Measurements from ENCODE around the gene SCN5A. TPM values are rescaled to one million over a fixed set of nuclear protein-coding genes. Genes with fewer than 3 reads are reported as not detected.

The SCN5A gene
- total RNA-seq, 1 experiment from 2014 or later: 13.6 TPM

GRCh38 chr3:38650248-38650951 is 913 bp upstream of the SCN5A start:
- no peak overlapping the region for H3K4me3 Mint-ChIP-seq
- peaks cover 4% of the 10 kb centered on the region; the same call in 1 of the 2 replicates for H3K9me3 Mint-ChIP-seq
- H3K4me1 Mint-ChIP-seq: peaks cover 4% of the 10 kb centered on the region
- DNase-seq (ENCODE audit: low spot score) (no peak), ATAC-seq (no peak)
- ChIA-PET POLR2A (no interaction called here), CTCF (interaction anchor here (0.6 to 2.7 kb wide), 25 partner anchors 8 to 654 kb away, joined by 3 to 30 read pairs (median 5); partner anchors contain the start of genes EXOG, OXSR1 and XYLB)
- TF ChIP-seq NR1H2 (CRISPR knock-in tag; IDR thresholded peaks at IDR 0.05): no peak
- no peak for TF ChIP-seq SOX15 (CRISPR knock-in tag; IDR thresholded peaks at IDR 0.05)
- no peak for TF ChIP-seq CREB1 (CRISPR knock-in tag; IDR thresholded peaks at IDR 0.05)
- no peak for TF ChIP-seq E2F1 (CRISPR knock-in tag; IDR thresholded peaks at IDR 0.05)
- TF ChIP-seq CBFB (CRISPR knock-in tag; IDR thresholded peaks at IDR 0.05; ENCODE audit: low read depth): no peak
- TF ChIP-seq USF1 (CRISPR knock-in tag; IDR thresholded peaks at IDR 0.05): no peak
- TF ChIP-seq AR (CRISPR knock-in tag; IDR thresholded peaks at IDR 0.05): no peak
- no peak for TF ChIP-seq MXD4 (CRISPR knock-in tag; IDR thresholded peaks at IDR 0.05; ENCODE audit: borderline replicate concordance)
- TF ChIP-seq ESRRA (CRISPR knock-in tag; IDR thresholded peaks at IDR 0.05; ENCODE audit: borderline replicate concordance): no peak
- TF ChIP-seq GABPB1 (CRISPR knock-in tag; IDR thresholded peaks at IDR 0.05): no peak
- no peak for TF ChIP-seq ZNF671 (CRISPR knock-in tag; IDR thresholded peaks at IDR 0.05)
- H3K27me3 Mint-ChIP-seq (ENCODE audit: low read depth): peaks cover 15% of the 10 kb centered on the region
- H3K36me3 Mint-ChIP-seq: no peaks in the 10 kb centered on the region
- H3K27ac Mint-ChIP-seq: no peak overlapping the region

GRCh38 chr3:38648659-38649499 is 608 bp downstream of the SCN5A start:
- Mint-ChIP-seq H3K4me1 (peaks cover 4% of the 10 kb centered on the region; the same call in 1 of the 2 replicates), H3K36me3 (no peaks in the 10 kb centered on the region), H3K27ac (no peak overlapping the region), H3K4me3 (peak overlapping the region; percentile 84), H3K27me3 (ENCODE audit: low read depth) (peaks cover 9% of the 10 kb centered on the region), H3K9me3 (peaks cover 4% of the 10 kb centered on the region; the same call in 1 of the 2 replicates)
- POLR2A ChIA-PET: no interaction called here
- ATAC-seq (peak; percentile 45), DNase-seq (ENCODE audit: low spot score) (peak; percentile 50)
- CTCF ChIA-PET: interaction anchor here (0.6 to 4.4 kb wide), 8 partner anchors 13 to 302 kb away, joined by 3 to 38 read pairs (median 4); partner anchors contain the start of gene XYLB
- TF ChIP-seq TEAD1 (CRISPR knock-in tag; IDR thresholded peaks at IDR 0.05) (0 out of 2 replicates have a peak, but pooled peaks have one; percentile 5), ELF4 (CRISPR knock-in tag; IDR thresholded peaks at IDR 0.05; ENCODE audit: low read depth) (no peak), ZMAT4 (CRISPR knock-in tag; IDR thresholded peaks at IDR 0.05) (no peak), KAT7 (CRISPR knock-in tag; IDR thresholded peaks at IDR 0.05; ENCODE audit: borderline replicate concordance) (0 out of 2 replicates have a peak, but pooled peaks have one; percentile 47), PRDM15 (CRISPR knock-in tag; IDR thresholded peaks at IDR 0.05) (0 out of 2 replicates have a peak, but pooled peaks have one; percentile 20), SP1 (CRISPR knock-in tag; conservative IDR thresholded peaks at IDR 0.05) (peak; percentile 32; the same call in 1 of the 2 replicates), ETV6 (CRISPR knock-in tag; IDR thresholded peaks at IDR 0.05) (peak; percentile 51), HMGXB4 (CRISPR knock-in tag; IDR thresholded peaks at IDR 0.05) (peak; percentile 89; the same call in 1 of the 2 replicates)

Data from WTC11 (cell line).